Measurements from ENCODE around the gene INTS1.

The INTS1 gene

DNA sequence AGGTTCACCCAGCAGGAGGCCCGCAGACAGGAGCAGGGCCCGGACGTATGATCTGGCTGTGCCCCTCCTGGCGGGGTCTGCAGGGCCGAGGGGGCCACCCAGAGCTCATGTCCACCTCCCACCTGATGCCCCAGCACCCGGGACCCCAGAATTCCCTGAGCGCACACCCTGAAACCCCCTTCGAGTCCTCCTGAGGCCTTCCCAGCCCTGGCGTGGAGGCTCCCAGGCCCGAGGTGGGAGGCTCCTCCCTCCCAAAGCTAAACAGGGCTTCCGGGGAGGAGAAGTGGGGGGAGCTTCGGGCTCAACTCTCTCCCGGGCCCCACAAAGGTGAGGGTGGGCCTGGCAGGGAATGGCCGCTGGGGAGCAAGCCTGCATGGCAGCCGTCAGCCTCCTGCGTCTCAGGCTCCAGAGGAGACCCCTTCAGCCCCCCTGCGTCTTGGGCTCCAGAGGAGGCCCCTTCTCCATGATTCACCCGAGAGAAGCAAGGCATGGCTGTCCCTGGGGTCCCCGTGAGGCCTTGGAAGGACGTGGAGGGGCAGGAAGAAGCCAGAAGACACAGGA, 75.2 kb downstream of the INTS1 start:
- no peak overlapping the region for H3K4me3 ChIP-seq (ENCODE audit: low read length)
- TF ChIP-seq, protein P1, sequence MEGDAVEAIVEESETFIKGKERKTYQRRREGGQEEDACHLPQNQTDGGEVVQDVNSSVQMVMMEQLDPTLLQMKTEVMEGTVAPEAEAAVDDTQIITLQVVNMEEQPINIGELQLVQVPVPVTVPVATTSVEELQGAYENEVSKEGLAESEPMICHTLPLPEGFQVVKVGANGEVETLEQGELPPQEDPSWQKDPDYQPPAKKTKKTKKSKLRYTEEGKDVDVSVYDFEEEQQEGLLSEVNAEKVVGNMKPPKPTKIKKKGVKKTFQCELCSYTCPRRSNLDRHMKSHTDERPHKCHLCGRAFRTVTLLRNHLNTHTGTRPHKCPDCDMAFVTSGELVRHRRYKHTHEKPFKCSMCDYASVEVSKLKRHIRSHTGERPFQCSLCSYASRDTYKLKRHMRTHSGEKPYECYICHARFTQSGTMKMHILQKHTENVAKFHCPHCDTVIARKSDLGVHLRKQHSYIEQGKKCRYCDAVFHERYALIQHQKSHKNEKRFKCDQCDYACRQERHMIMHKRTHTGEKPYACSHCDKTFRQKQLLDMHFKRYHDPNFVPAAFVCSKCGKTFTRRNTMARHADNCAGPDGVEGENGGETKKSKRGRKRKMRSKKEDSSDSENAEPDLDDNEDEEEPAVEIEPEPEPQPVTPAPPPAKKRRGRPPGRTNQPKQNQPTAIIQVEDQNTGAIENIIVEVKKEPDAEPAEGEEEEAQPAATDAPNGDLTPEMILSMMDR (conservative IDR thresholded peaks at IDR 0.05; ENCODE audit: low read length) = no peak
- no peak for DNase-seq (ENCODE audit: low read depth)

DNA sequence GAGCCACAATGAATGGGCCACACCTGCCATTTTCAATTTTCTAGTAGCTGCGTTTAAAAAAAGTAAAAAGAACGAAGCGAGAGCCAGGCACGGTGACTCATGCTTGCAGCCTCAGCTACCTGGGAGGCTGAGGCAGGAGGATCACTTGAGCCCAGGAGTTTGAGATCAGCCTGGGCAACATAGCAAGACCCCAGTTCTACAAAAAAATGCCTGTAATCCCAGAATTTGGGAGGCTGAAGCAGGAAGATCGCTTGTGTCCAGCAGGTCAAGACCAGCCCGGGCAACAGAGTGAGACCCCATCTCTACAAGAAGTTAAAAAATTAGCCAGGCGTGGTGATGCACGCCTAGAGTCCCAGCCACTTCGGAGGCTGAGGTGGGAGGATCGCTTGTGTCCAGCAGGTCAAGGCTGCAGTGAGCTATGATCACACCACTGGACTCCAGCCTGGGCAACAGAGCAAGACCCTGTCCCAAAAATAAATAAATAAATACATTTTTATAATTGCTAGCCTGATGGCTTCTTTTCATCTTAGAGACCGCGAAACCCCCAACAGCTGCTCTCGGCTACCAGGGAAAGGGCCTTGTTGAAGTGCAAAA, 77.0 kb downstream of the INTS1 start:
- DNase-seq (ENCODE audit: low read depth) = no peak
- TF ChIP-seq, protein P1 (conservative IDR thresholded peaks at IDR 0.05; ENCODE audit: low read length) = no peak
- H3K4me3 ChIP-seq (ENCODE audit: low read length) = no peak overlapping the region

DNA sequence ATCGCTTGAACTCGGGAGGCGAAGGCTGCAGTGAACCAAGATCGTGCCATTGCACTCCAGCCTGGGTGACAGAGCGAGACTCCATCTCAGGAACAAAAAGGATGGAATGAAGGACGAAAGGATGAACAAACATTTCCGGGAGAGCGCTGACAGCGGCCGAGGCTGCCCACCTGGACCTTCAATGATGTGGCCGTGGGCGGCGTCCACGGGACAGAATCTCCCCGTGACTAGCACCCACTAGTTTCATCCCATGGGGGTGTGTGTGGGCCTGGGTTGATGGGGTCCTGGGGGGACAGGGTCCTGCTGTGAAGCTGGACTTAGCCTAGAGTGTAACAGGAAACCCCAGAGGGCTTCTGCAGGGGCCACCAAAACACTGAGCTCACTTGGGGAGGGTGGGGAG, 77.7 kb downstream of the INTS1 start:
- H3K4me3 ChIP-seq (ENCODE audit: low read length) = no peak overlapping the region
- TF ChIP-seq, protein P1 (conservative IDR thresholded peaks at IDR 0.05; ENCODE audit: low read length) = no peak
- DNase-seq (ENCODE audit: low read depth) = no peak

DNA sequence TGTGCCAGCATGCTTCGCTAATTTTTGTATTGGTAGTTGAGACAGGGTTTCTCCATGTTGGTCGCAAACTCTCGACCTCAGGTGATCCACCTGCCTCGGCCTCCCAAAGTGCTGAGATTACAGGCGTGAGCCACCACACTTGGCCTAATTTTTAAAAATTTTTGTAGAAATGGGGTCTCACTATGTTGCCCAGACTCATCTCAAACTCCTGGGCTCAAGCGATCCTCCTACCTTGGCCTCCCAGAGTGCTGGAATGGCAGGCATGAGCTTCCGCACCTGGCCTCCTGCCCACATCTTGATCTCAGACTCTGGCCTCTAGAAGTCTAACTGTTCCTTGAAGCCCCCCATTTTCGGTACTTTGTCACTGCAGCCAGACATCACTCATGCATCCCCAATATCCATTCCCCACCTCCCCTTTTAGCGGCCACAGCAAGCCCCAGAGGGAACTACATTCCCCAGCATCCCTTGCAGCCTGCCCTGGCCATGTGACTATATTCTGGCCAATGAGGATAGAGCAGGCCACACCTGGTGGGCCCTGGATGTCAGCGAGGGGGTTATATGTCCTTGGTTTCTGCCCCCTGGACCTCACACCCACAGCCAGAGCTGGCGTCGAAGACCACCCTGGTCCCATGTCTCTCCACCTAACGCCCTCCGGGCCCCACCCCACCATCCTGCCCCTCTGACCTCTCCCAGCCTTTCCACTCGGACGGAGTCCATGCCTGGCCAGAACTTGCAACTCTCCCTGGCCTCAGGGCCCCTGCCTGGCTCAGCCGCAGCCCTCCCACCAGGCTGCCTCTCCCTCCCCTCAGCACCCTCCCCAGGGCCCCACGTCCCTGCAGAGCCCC, 78.7 kb downstream of the INTS1 start:
- no peak overlapping the region for H3K4me3 ChIP-seq (ENCODE audit: low read length)
- DNase-seq (ENCODE audit: low read depth) = no peak
- TF ChIP-seq, protein P1 (conservative IDR thresholded peaks at IDR 0.05; ENCODE audit: low read length) = no peak

DNA sequence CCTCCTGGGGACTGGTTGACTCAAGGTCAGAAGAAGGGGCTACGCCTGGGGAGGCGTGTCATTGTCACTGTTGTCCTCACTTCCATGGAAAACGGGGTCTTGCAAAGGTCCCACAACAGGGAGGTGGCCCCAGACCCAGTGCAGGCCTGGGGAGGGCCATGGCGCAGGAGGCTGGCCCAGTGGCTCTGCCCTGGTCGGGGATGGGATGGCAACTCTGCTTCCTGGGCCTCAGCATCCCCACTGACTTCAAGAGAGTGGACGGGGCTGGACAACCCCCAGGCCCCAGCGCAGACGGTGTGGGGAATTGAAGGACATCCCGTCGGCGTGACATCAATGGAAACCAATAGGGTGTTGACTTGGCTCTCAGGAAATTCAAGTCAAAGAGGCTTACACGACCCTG, 80.1 kb downstream of the INTS1 start:
- TF ChIP-seq, protein P1 (conservative IDR thresholded peaks at IDR 0.05; ENCODE audit: low read length) = no peak
- DNase-seq (ENCODE audit: low read depth) = no peak
- H3K4me3 ChIP-seq (ENCODE audit: low read length) = no peak overlapping the region

DNA sequence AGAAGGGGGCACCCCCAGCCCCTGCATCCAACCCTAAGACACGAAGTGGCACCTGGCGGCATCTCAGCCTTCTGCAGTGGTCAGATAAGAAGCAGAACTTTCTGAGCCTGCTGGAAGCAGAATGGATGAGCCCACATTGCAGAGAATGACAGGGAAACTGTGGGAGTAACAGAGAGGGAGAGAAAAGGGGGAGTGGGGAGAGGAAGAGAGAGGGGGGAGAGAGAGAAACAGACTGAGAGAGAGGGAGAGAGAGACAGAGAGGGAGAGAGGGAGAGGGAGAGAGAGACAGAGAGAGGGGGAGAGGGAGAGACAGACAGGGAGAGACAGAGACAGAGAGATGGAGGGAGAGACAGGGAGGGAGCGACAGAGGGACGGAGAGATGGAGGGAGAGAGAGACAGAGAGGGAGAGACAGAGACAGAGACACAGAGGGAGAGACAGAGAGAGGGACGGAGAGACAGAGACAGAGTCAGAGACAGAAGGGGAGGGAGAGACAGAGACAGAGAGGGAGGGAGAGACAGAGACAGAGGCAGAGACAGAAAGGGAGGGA, 80.9 kb downstream of the INTS1 start:
- no peak for DNase-seq (ENCODE audit: low read depth)
- TF ChIP-seq, protein P1 (conservative IDR thresholded peaks at IDR 0.05; ENCODE audit: low read length) = no peak
- H3K4me3 ChIP-seq (ENCODE audit: low read length) = no peak overlapping the region

Data from AG10803 (cell line).